ENCODE data around the gene DST.

GRCh38 chr6:56521454-56521853 is 121.2 kb downstream of the DST start:
- TF ChIP-seq ZNF274 (IDR thresholded peaks at IDR 0.05; ENCODE audit: low read depth, low read length) (no peak), YY1 (IDR thresholded peaks at IDR 0.05; ENCODE audit: insufficient read depth, insufficient read length) (no peak), SUZ12 (IDR thresholded peaks at IDR 0.05; ENCODE audit: extremely low read depth, insufficient read depth, insufficient read length) (no peak)

Measured in NT2/D1 (cell line).